ENCODE data around the gene C6orf89. TPM values are rescaled to one million over a fixed set of nuclear protein-coding genes. Genes with fewer than 3 reads are reported as not detected.

Gene C6orf89
- total RNA-seq, 1 donor from 2014 or later: 54.2 TPM

DNA sequence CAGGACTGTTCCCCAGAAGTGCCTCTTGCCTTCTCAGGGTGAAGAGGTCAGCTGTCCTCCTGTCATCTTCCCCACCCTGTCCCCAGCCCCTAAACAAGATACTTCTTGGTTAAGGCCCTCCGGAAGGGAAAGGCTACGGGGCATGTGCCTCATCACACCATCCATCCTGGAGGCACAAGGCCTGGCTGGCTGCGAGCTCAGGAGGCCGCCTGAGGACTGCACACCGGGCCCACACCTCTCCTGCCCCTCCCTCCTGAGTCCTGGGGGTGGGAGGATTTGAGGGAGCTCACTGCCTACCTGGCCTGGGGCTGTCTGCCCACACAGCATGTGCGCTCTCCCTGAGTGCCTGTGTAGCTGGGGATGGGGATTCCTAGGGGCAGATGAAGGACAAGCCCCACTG lies 78.6 kb downstream of the C6orf89 start:
- intact Hi-C loops (cut with micrococcal nuclease): no loop called here

DNA sequence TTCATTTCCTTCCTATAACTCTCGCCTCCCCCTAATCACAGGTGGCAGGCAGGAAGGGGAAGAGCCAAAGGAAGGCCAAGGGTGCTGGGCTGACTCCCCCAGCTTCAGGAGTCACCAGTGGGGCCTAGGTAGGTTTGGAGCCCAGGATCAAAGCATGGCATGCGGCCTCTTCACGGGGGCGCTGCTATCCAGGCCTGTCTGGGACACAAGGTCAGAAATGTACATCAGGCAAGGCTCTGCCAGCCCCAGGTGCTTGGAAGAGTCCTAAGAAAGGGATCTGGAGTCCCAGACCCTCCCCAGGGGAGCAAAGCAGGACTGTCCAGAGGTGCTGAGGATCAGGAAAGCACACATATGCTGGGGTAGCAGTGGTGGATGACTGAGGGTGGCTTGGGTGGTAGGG lies 79.2 kb downstream of the C6orf89 start:
- intact Hi-C loops (cut with micrococcal nuclease): no loop called here

DNA sequence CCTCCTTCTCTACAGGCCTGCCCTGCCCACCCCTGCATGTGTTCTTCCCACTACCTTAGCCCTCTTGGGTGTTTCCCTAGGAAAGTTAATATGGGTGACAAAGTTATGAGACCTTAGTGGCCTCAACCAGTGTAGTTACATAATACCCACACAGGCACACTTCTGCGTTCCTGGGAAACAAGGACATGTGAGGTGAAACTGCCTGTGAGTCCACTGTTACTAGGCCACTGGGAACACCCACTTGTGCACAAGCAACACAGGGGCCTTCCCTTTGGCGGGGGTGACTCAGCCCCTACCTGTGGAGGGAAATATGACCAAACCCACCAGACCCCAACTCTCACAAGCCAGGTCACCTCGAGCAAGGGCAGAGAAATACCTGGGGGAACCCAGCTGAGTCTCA lies 81.5 kb downstream of the C6orf89 start:
- intact Hi-C loops (cut with micrococcal nuclease): no loop called here

- intact Hi-C loops (cut with micrococcal nuclease): no loop called here
These were observed 82.0 kb downstream of the C6orf89 start for GRCh38 chr6:36967757-36968156.

DNA sequence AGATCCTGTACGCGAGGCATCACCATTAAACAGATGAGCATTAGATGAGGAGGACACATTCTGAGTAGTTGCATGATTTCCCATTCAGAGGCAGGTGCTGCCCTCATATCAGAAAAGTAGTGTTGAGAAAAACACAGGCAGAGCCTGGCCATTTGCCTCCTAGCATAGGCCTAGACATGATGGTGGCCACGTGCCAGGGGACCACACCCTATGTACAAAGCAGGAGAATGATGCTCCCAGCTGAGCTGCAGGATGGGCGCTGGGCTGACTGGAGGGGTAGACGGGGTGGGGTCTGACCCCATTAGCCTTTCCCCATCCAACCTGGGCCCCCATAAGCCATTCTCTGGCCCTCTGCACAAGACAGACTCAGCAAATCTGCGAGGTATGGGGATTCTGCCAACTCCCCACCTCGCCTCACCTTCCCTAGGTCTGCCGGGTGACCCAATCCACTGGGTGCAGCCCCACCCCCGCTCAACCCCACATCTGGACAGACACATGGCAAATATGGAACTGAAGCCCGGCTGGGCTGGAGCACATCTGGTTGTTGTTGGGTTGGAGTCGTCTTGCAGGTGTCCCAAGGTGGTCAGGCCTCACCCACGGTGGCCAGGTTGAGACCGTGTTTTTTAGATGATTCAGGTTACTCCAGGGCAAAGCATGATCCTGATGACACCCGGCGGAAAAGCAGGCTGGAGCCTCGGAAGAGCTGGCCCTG lies 82.7 kb downstream of the C6orf89 start:
- intact Hi-C loops (cut with micrococcal nuclease): no loop called here

- intact Hi-C loops (cut with micrococcal nuclease): no loop called here
These were observed 83.5 kb downstream of the C6orf89 start for GRCh38 chr6:36969240-36969691.

- intact Hi-C loops (cut with micrococcal nuclease): no loop called here
These were observed 84.5 kb downstream of the C6orf89 start for GRCh38 chr6:36969988-36970891.

DNA sequence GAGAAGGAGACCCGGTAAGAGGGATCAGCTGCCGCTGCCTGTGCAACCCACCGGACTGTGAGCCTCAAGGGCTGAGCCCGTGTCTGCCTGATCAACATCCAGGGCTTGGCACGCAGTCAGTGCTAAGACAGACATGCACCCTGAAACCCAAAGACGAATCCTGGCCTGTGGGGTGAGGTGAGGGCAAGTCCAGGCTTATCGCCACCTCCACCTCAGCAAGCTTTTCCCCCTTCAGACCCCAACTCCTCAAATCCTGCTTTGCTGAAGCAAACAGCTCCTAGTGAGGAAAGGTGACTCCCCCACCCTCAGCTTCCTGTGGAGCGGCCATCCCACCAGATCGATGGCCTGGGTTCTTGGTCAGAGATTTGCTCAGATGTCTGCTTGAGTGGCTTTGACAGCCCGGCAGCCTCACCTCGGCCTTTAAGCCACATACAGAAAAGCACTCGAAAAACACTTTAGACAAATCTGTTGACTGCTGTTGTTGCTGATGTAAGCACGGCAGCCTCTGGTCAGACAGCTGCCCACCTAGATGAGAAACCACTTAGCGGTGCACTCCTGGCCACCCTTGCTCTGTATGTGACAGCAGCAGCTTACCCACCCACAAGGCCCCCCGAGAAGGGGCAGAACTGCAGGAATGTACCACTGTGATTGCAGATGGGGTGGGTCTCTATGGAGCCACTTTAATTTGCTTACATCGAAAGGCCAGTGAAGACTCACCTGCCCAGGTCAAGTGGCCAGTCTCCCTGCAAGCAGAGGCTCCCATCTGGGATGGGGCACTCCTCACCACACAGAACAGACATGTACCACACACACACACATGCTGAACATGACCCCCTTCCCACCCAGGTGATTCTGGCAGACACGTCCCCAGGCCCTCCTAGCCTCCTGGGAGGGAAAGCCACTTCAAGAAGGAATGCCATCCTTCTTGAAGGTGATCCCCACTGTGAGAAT lies 85.4 kb downstream of the C6orf89 start:
- intact Hi-C loops (cut with micrococcal nuclease): no loop called here

- intact Hi-C loops (cut with micrococcal nuclease): no loop called here
These were observed 86.3 kb downstream of the C6orf89 start for GRCh38 chr6:36971921-36972673.

GRCh38 chr6:36973190-36973589 lies 87.4 kb downstream of the C6orf89 start:
- intact Hi-C loops (cut with micrococcal nuclease): no loop called here

- intact Hi-C loops (cut with micrococcal nuclease): no loop called here
These were observed 87.9 kb downstream of the C6orf89 start for GRCh38 chr6:36973647-36974046.

GRCh38 chr6:36975231-36976006 lies 89.7 kb downstream of the C6orf89 start:
- intact Hi-C loops (cut with micrococcal nuclease): no loop called here

- intact Hi-C loops (cut with micrococcal nuclease): no loop called here
These were observed 90.2 kb downstream of the C6orf89 start for GRCh38 chr6:36976007-36976264.

GRCh38 chr6:36976509-36976908 lies 90.8 kb downstream of the C6orf89 start:
- intact Hi-C loops (cut with micrococcal nuclease): no loop called here

DNA sequence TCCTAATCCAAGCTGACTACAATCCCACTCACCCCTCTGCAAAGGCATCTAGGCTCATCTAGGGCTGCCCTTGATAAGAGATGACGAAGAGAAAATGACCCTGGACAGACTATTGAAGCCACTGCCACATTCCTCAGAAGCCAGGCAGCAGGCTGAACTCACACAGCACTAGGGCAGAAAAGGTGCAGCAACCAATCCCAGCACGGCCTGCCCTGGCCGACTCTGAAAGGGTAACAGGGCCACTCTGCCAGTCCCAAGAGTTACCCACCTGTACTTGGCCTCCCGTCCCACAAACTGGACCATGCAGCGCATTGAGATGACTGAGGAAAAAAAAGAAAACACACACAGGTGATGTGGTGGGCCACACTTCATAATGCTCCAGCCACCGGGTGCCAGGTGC lies 91.2 kb downstream of the C6orf89 start:
- intact Hi-C loops (cut with micrococcal nuclease): no loop called here

- intact Hi-C loops (cut with micrococcal nuclease): no loop called here
These were observed 91.8 kb downstream of the C6orf89 start for GRCh38 chr6:36977470-36977941.

Data from T-helper 1 cell treated with Interleukin-12 subunit alpha and Interleukin-12 subunit beta and Interleukin-4 antibody, amounts not matched to agents 30 ng/mL and 1 ng/mL, for 36 hours (primary cell).